Measurements from ENCODE around the gene UTP20. TPM values are rescaled to one million over a fixed set of nuclear protein-coding genes. Genes with fewer than 3 reads are reported as not detected.

Gene UTP20
- polyA plus RNA-seq, 1 donor (not counting 4 experiments of a cell fraction or from before 2014, with no cell fraction given), result 14.8 TPM

- TF ChIP-seq EZH2 (IDR thresholded peaks at IDR 0.05; ENCODE audit: low read length) (no peak), CTCF (optimal IDR thresholded peaks at IDR 0.05 in 1 of 3, IDR thresholded peaks at IDR 0.05 in 1 of 3, conservative IDR thresholded peaks at IDR 0.05 in 1 of 3; ENCODE audit: extremely low read depth in 1 of 3, insufficient read depth in 2 of 3, low read length in 3 of 3) (no peak)
- DNase-seq (ENCODE audit: low read depth, low spot score) (no peak), FAIRE-seq (no peak)
- no peak overlapping the region for H3K9ac ChIP-seq (ENCODE audit: control insufficient read depth, extremely low read depth, insufficient read depth, low read length)
- no peak overlapping the region for H3K4me3 ChIP-seq (ENCODE audit: control insufficient read depth in 2 of 3, extremely low read depth in 1 of 3, insufficient read depth in 2 of 3, low read depth in 1 of 3, low read length in 3 of 3)
- no peaks in the 10 kb centered on the region for H3K9me3 ChIP-seq (ENCODE audit: control insufficient read depth, low read depth, low read length)
- H3K9me1 ChIP-seq (ENCODE audit: control insufficient read depth, extremely low read depth, insufficient read depth, low read length), result no peaks in the 10 kb centered on the region
- H3K27me3 ChIP-seq (ENCODE audit: control insufficient read depth, extremely low read depth, insufficient read depth, low read length), result no peaks in the 10 kb centered on the region
- no peaks in the 10 kb centered on the region for H4K20me1 ChIP-seq (ENCODE audit: control insufficient read depth, extremely low read depth, insufficient read depth, low read length)
- no peak overlapping the region for H3K27ac ChIP-seq (ENCODE audit: control insufficient read depth, insufficient read depth, low read length)
- no peaks in the 10 kb centered on the region for H3K79me2 ChIP-seq (ENCODE audit: control insufficient read depth, insufficient read depth, low read length)
- no peak overlapping the region for H3K4me2 ChIP-seq (ENCODE audit: control insufficient read depth, extremely low read depth, insufficient read depth, low read depth, low read length)
- no peaks in the 10 kb centered on the region for H3K4me1 ChIP-seq (ENCODE audit: control insufficient read depth, extremely low read depth, insufficient read depth, low read length)
- dilution Hi-C loops (cut with MboI; ENCODE audit: extremely low pct_ligation_motif_present, low sequenced_read_pairs), result no loop called here
- H3K36me3 ChIP-seq (ENCODE audit: control insufficient read depth in 2 of 2, extremely low read depth in 1 of 2, insufficient read depth in 2 of 2, low read length in 2 of 2), result peaks cover 10 to 21% of the 10 kb centered on the region in 2 experiments
- H2AFZ ChIP-seq (ENCODE audit: control insufficient read depth, low read length), result no peak overlapping the region
Observed at GRCh38 chr12:101327546-101327945, 47.6 kb downstream of the UTP20 start.

GRCh38 chr12:101328917-101329316 lies 49.0 kb downstream of the UTP20 start:
- TF ChIP-seq CTCF (optimal IDR thresholded peaks at IDR 0.05 in 1 of 3, IDR thresholded peaks at IDR 0.05 in 1 of 3, conservative IDR thresholded peaks at IDR 0.05 in 1 of 3; ENCODE audit: extremely low read depth in 1 of 3, insufficient read depth in 2 of 3, low read length in 3 of 3), result no peak
- TF ChIP-seq EZH2 (IDR thresholded peaks at IDR 0.05; ENCODE audit: low read length), result no peak
- DNase-seq (ENCODE audit: low read depth, low spot score) (no peak), FAIRE-seq (no peak)
- Histone ChIP-seq H3K4me3 (ENCODE audit: control insufficient read depth in 2 of 3, extremely low read depth in 1 of 3, insufficient read depth in 2 of 3, low read depth in 1 of 3, low read length in 3 of 3) (no peak overlapping the region), H4K20me1 (ENCODE audit: control insufficient read depth, extremely low read depth, insufficient read depth, low read length) (no peaks in the 10 kb centered on the region), H3K9me1 (ENCODE audit: control insufficient read depth, extremely low read depth, insufficient read depth, low read length) (no peaks in the 10 kb centered on the region), H3K27me3 (ENCODE audit: control insufficient read depth, extremely low read depth, insufficient read depth, low read length) (no peaks in the 10 kb centered on the region), H3K9ac (ENCODE audit: control insufficient read depth, extremely low read depth, insufficient read depth, low read length) (no peak overlapping the region), H3K27ac (ENCODE audit: control insufficient read depth, insufficient read depth, low read length) (no peak overlapping the region), H3K9me3 (ENCODE audit: control insufficient read depth, low read depth, low read length) (no peaks in the 10 kb centered on the region), H3K36me3 (ENCODE audit: control insufficient read depth in 2 of 2, extremely low read depth in 1 of 2, insufficient read depth in 2 of 2, low read length in 2 of 2) (peaks cover 10 to 27% of the 10 kb centered on the region in 2 experiments), H3K4me1 (ENCODE audit: control insufficient read depth, extremely low read depth, insufficient read depth, low read length) (no peaks in the 10 kb centered on the region), H3K4me2 (ENCODE audit: control insufficient read depth, extremely low read depth, insufficient read depth, low read depth, low read length) (no peak overlapping the region), H2AFZ (ENCODE audit: control insufficient read depth, low read length) (no peak overlapping the region), H3K79me2 (ENCODE audit: control insufficient read depth, insufficient read depth, low read length) (no peaks in the 10 kb centered on the region)
- dilution Hi-C loops (cut with MboI; ENCODE audit: extremely low pct_ligation_motif_present, low sequenced_read_pairs), result no loop called here

Data from keratinocyte (primary cell).